Amniotic epithelial cell (primary cell): Measurements from ENCODE around the gene WDR48.

Source experiments
- DNase-seq: peaks from one replicate; pipeline ENCODE4 v3.0.0-alpha.2; 2010; ENCODE audit warnings: low read depth

The WDR48 gene

GRCh38 chr3:39102504-39103323, 50.9 kb downstream of the WDR48 start:
- no peak for DNase-seq

GRCh38 chr3:39103324-39103693, 51.5 kb downstream of the WDR48 start:
- DNase-seq = no peak

GRCh38 chr3:39103791-39104552, 52.2 kb downstream of the WDR48 start:
- DNase-seq = no peak

GRCh38 chr3:39104961-39105686, 53.3 kb downstream of the WDR48 start:
- no peak for DNase-seq

DNA sequence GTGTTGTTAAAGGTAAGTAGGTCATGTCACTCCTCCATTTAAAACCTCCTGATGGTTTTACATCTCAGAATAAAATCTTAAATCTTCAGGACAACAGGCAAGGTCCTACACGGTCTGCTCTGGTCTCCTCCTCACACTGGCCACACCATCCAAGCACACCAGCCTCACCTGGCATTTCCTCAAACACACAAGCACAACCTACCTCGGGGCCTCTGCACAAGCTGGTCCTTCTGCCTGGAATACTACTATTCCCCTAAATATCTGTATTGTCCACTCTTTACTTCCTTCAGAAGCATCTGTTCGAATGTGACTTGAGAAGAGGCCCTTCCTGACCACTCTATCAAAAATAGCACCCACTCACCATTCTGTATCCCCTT, 53.9 kb downstream of the WDR48 start:
- no peak for DNase-seq

GRCh38 chr3:39106281-39106811, 54.5 kb downstream of the WDR48 start:
- peak; percentile 42 for DNase-seq

DNA sequence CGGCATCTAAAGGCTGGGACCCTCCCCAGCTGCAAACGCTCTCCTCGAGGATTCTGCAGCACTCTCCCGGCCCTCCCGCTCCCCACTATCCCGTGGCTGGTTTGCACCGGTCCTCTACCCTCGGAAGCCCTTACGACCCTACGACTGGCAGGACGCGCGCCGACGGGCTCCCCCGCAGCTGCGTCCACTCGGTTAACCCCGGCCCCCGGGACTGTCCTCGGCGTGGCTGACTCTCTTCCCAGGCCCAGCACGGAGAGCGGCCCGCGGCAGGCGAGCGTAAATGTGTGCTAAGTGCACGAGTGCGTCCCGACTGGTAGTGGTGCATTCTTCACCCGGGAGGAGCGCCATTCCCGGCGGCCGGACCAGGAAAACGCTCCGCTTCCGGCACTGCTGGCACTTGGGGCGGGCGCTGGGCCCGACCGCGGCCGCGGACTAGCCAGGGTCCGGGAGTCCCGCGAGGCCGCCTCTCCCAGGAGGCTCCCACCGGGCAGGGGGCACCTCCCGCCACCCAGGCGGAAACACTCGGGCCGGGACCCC, 55.1 kb downstream of the WDR48 start:
- DNase-seq = peak; percentile 45

DNA sequence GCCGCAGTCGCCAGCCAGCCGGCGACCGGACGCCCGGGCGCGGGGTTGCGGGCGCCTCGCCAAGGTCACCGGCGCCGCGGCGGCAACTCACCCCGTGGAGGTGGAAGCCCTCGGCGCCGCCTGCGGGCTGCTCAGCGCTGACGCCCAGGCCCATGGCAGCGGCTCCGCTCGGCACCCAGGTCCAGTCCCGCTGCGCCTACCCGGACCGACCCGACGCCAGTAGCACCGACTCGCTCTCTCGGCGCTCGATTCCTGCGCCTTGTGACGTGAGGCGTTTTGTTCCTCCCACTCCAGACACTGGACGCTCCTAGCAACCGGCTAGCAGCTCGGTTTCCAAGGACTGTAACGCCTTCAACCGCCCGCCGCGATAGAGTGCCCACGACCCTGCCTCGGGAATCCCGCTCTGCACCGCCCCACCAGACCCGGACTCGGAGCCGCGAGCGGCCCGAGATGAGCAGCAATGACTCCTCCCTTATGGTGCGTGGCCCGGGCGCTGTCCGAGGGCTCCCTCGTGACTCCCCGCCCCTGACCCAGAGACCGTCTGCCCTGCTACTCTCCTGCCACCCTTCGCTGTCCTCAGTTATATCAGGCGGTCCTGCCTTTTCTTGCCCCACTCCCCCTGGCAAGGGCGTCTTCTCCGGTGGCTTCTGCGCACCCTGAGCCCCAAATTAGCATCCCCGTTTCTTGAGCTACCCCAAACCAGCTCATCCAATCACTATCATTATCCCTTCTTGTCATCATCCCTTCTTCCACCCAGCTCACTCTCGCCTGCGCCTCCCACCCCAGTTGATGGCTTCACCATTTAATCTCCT, 55.8 kb downstream of the WDR48 start, which contains the start of the genes GORASP1 and TTC21A:
Gene GORASP1, minus strand, starts transcription at position 240 of the 812 bp plus-strand sequence. Its CDS starts 86 bp downstream, at position 154.
Gene TTC21A, plus strand, starts transcription at position 293 of the 812 bp plus-strand sequence. Its CDS starts 158 bp downstream, at position 451.
- peak; percentile 86 for DNase-seq

DNA sequence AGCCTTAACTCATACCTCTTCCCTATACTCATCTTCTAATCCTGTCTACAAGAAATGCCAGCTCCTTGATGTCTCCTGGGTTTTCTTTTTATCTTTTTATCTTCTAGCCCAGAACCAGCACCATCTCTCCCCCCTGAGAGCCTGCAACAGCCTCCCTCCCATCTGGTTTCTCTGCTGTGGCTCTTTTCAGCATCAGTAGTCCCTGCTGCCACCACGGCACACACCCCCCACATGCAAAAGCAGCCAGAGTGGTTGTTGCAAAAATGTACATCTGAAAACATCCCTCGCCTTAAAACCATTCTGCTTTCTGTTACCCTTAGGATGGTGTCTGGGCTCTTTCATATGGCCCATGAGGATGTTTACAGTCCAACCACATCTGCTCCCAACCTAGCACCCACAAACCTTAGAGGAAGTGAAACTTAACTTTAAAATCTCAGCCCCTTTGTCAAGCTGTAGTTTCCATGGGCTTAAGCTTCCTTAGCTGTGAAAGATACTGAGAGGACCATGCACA, 56.4 kb downstream of the WDR48 start:
- DNase-seq = no peak

- DNase-seq = no peak
Observed at GRCh38 chr3:39109086-39109485, 57.3 kb downstream of the WDR48 start.

- no peak for DNase-seq
Observed at GRCh38 chr3:39110041-39110639, 58.3 kb downstream of the WDR48 start.

DNA sequence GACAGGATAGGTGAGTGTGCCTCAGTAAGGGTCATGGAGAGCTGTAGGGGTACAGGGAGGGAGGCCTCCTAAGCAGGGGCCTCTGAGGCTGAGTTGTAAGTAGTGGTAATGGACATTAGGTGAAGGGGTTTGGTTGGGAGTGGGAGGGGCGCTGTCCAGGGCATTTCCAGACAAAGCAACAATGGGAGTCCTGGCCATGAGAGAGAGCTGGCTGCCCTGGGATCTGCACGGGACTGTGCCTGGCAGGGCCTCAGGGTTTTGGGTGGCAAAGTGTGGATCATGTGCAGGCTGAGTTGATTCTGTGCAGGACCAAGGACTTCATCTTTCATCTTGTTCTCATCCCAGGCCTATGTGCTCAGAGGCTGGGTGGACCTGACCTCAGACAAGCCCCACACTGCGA, 60.3 kb downstream of the WDR48 start:
- no peak for DNase-seq

DNA sequence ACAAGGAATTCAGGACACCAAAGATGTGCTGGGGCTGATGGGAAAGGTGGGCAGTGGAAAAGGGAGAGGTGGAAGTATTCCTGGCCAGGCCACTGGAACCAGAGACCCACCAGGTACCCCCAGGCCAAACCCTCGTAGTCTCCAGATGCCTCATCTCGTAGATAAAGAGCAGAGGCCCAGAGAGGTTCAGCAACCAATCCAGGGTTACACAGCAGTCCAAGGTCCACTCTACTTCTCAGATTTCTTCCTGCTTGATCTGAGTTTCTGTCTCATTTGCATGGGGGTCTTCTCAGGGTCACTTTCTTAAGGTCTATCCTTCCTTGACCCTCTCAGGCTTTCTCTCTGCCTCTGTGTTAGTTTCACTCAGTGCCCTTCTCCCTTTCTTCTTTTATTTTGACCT, 60.7 kb downstream of the WDR48 start:
- no peak for DNase-seq

- no peak for DNase-seq
Observed at GRCh38 chr3:39113291-39113690, 61.5 kb downstream of the WDR48 start.

DNA sequence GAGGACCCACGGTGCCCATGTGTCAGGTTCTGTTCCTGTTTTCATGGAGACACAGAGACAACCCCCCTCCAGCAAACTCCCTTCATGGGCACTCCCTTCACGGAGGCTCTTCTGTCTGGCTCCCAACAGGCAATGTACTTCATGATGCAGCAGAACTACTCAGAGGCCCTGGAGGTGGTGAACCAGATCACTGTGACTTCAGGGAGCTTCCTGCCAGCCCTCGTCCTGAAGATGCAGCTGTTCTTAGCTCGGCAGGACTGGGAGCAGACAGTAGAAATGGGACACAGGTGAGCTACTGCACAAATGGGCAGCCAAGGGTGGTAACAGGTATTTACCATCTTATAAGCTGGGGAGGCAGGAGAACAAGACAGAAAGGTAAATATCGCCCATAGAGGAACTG, 62.6 kb downstream of the WDR48 start:
- no peak for DNase-seq

DNA sequence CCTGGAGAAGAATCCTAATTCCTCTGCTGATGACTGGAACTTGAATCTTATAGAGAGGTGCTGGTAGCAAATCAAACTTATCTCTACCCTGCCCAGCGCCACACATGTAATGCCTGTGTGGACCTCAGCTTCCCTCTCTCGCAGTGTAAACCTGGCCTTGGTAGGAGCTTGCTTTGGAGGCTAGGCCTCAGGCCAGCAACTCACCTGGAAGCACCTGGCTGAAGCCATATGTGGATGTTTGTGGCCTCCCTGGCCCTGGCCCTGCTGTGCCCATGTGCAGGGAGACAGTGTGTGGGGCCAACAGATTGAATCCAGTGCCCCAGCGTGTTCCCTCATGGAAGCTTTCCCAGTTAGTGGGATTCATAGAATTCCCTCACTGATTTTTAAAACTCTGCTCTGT, 64.1 kb downstream of the WDR48 start:
- DNase-seq = no peak

GRCh38 chr3:39118079-39118478, 66.3 kb downstream of the WDR48 start:
- DNase-seq = no peak

GRCh38 chr3:39118931-39119660, 67.3 kb downstream of the WDR48 start:
- no peak for DNase-seq

DNA sequence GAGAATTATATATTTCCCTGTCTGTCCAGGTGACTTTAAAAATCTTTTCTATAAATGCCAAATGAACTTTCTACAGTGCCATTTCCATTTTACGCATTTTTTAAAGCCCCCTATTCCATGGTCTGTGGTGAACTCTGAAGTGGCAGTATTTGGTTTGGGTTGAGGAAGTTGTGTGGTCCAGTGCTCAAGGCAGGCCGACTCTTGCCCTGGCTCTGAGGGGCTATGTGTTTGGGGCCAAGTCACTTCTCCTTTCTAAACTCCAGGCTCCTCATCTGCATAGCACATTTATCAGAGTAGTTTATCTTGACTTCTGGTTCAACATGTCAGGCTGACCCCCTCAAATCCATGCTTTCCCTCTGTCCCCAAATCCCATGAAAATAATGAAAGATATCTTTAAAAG, 69.8 kb downstream of the WDR48 start:
- no peak for DNase-seq

DNA sequence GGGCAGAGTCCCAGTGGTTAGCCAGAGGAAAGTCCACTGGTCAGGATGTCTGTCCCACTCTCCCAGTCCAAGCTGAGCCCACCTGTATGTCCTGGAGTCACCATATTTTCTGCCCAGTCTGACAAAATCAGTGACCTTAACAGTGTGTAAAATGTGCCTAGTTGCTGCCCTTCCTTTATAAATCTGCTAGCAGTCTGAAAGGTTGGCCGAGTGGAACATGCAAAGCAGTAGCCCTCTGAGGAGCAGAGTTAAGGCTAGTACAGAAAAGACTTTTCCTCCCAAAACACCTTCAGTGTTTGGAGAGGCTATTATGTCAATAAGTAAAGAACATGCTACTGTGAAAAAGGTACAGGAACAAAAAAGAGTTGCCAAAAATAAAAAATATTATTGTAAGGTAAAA, 71.0 kb downstream of the WDR48 start:
- no peak for DNase-seq
